Spleen (tissue), 11 donors: ENCODE measurements around the gene RCSD1. TPM values are rescaled to one million over a fixed set of nuclear protein-coding genes. Genes with fewer than 3 reads are reported as not detected.

Experiments used
- DNase-seq: peaks from one replicate; pipeline ENCODE4 v3.0.0-alpha.2; 2020
- H3K27ac ChIP-seq, 8 donors: fragments of 200-600 bp; sonication (generic) in 7 of 8; 1 replicate in 4 of 8; 2 replicates in 4 of 8; pipeline versions ENCODE4 v1.5.0 to v1.8.0; 2016 to 2021; ENCODE audit warnings: inconsistent platforms in 4 of 8, mild to moderate bottlenecking in 4 of 8, moderate library complexity in 1 of 8
- H3K27me3 ChIP-seq, 7 donors: fragments of 200-600 bp; sonication (generic) in 6 of 7; replicated peaks in 1 of 7; 1 replicate in 4 of 7; 2 replicates in 3 of 7; pipeline versions ENCODE4 v1.5.0 to v1.8.0; 2016 to 2021; ENCODE audit warnings: inconsistent platforms in 3 of 7, mild to moderate bottlenecking in 1 of 7
- H3K36me3 ChIP-seq, 6 donors: fragments of 200-600 bp; sonication (generic) in 5 of 6; 1 replicate in 4 of 6; 2 replicates in 2 of 6; pipeline versions ENCODE4 v1.5.0 to v1.8.0; 2016 to 2021; ENCODE audit warnings: inconsistent platforms in 2 of 6
- H3K4me1 ChIP-seq, 6 donors: fragments of 200-600 bp; sonication (generic) in 5 of 6; 1 replicate in 3 of 6; 2 replicates in 3 of 6; pipeline versions ENCODE4 v1.5.0 to v1.8.0; 2016 to 2021; ENCODE audit warnings: inconsistent platforms in 3 of 6
- H3K4me3 ChIP-seq, 8 donors: fragments of 200-600 bp; sonication (generic) in 7 of 8; 1 replicate in 4 of 8; 2 replicates in 4 of 8; pipeline versions ENCODE4 v1.5.0 to v1.8.0; 2016 to 2021; ENCODE audit warnings: inconsistent platforms in 4 of 8, mild to moderate bottlenecking in 4 of 8, moderate library complexity in 2 of 8
- H3K9me3 ChIP-seq, 8 donors: fragments of 200-600 bp; sonication (generic) in 7 of 8; 1 replicate in 4 of 8; 2 replicates in 4 of 8; pipeline versions ENCODE4 v1.5.0 to v1.8.0; 2016 to 2021; ENCODE audit warnings: inconsistent platforms in 4 of 8
- CTCF ChIP-seq, 11 experiments: fragments of 200-600 bp in 7 of 11; fragments of 450-650 bp in 4 of 11; sonication (generic) in 4 of 11; IDR thresholded peaks in 8 of 11; conservative IDR thresholded peaks in 3 of 11; 1 replicate in 7 of 11; 2 replicates in 4 of 11; pipeline versions ENCODE4 v1.4.0 to v1.8.0; 2016 to 2021; ENCODE audit warnings: antibody characterized with exemption in 11 of 11, inconsistent platforms in 4 of 11, mild to moderate bottlenecking in 1 of 11
- POLR2A ChIP-seq, 3 donors: fragments of 450-650 bp; IDR thresholded peaks; one replicate each; pipeline ENCODE4 v1.5.1; 2017; ENCODE audit warnings: antibody characterized with exemption in 3 of 3, mild to moderate bottlenecking in 1 of 3
- POLR2AphosphoS5 ChIP-seq, 3 donors: sonication (generic); formaldehyde crosslinking; IDR thresholded peaks; one replicate each; pipeline ENCODE4 v1.5.1; 2017; ENCODE audit warnings: antibody characterized with exemption in 3 of 3
- WGBS, 5 donors: extraction: QIAGEN DNeasy Blood & Tissue Kit in 3 of 5; methylation state at CpG; one replicate each; pipeline versions ENCODE4 v1.1.5 to v1.1.7; 2013 to 2018; 5-methylcytosine and 5-hydroxymethylcytosine counted together
- intact Hi-C: fragments of 100-400 bp; cut with DNase I; formaldehyde crosslinking; loops from one replicate; pipeline ENCODE4 v1.15.0; 2023; ENCODE audit warnings: low total_unique reads
- polyA plus RNA-seq, 3 donors: library from polyadenylated mRNA; stranded (reverse); fragments of 200-250 nt; gene quantifications; one replicate each; pipeline ENCODE4 v1.2.1, GENCODE V29; 2013
- total RNA-seq, 7 donors: library from RNA; depleted of rRNA in 3 of 7; stranded (reverse); fragments of >200 nt in 3 of 7; fragmentation: NEBNext Ultra II Directional in 4 of 7; extraction: Animal tissue kit (Norgen Biotek cat#: 25700) in 4 of 7; gene quantifications; one replicate each; pipeline versions ENCODE4 v1.1.0 to v1.2.1, GENCODE V29; 2016 to 2021
- donor health status: healthy with polysubstance abuse.
- donor health status: DM: no; HTN: no; CAD: no; lungs with moderate emphysema.
- donor health status: DM: no; HTN: no; CAD: no.
- donor health status: Bipolar disorder and iron deficiency.
- donor health status: healthy.
- donor health status: DM: no; HTN: no; CAD: no.
- donor health status: DM: yes; HTN: yes; CAD: no.

The RCSD1 gene
- total and polyA plus RNA-seq, 10 donors: 58.9 to 144 (median 107) TPM

- H3K27ac ChIP-seq: peak overlapping the region in 5 of 8 donors; percentile 20 to 64 (median 53)
- DNase-seq: no peak
- TF ChIP-seq POLR2A (IDR thresholded peaks at IDR 0.05) (no peak), POLR2AphosphoS5 (IDR thresholded peaks at IDR 0.05) (no peak), CTCF (IDR thresholded peaks at IDR 0.05 in 8 of 11, conservative IDR thresholded peaks at IDR 0.05 in 3 of 11) (no peak)
- intact Hi-C loops: no loop called here
- peaks cover 0 to 100% (median 33%) of the 10 kb centered on the region in 6 donors for H3K36me3 ChIP-seq
- H3K4me3 ChIP-seq: no peak overlapping the region
- H3K4me1 ChIP-seq: peaks cover 16 to 97% (median 57%) of the 10 kb centered on the region in 6 donors
- no peaks in the 10 kb centered on the region for H3K9me3 ChIP-seq
- no peaks in the 10 kb centered on the region for H3K27me3 ChIP-seq
- 82 to 93% (median 91%) methylated on average over 6 of the region's 6 CpGs for WGBS, 5 donors
These were observed 49.7 kb downstream of the RCSD1 start for GRCh38 chr1:167679714-167680113.

DNA sequence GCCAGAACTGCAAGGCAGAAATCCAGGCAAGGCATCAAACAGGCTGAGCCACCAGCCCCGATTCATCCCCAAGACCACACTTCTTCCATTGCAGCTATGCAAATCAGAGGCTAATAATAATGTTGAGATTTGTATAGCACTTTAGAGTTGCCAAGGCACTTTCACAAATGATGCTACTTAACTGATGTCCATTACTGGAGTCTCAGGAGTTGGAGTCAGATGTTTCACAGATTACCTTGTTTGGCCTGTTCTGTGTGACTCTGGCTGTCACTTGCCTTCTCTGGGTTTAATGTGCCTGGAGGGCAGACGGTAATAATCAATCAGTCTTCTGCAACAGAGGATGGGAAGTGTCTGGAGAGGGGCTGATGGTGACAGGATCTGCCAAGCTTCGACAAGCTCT, 51.0 kb downstream of the RCSD1 start:
- H3K27me3 ChIP-seq: no peaks in the 10 kb centered on the region
- TF ChIP-seq POLR2A (IDR thresholded peaks at IDR 0.05) (no peak), CTCF (IDR thresholded peaks at IDR 0.05 in 8 of 11, conservative IDR thresholded peaks at IDR 0.05 in 3 of 11) (no peak), POLR2AphosphoS5 (IDR thresholded peaks at IDR 0.05) (no peak)
- intact Hi-C loops: no loop called here
- H3K9me3 ChIP-seq: no peaks in the 10 kb centered on the region
- H3K4me1 ChIP-seq: peaks cover 13 to 97% (median 50%) of the 10 kb centered on the region in 6 donors
- DNase-seq: no peak
- peak overlapping the region in 3 of 8 donors; percentile 53 to 64 (median 55) for H3K27ac ChIP-seq
- peaks cover 0 to 100% (median 45%) of the 10 kb centered on the region in 6 donors for H3K36me3 ChIP-seq
- WGBS, 5 donors: 76 to 85% (median 78%) methylated on average over 3 of the region's 3 CpGs
- no peak overlapping the region for H3K4me3 ChIP-seq

DNA sequence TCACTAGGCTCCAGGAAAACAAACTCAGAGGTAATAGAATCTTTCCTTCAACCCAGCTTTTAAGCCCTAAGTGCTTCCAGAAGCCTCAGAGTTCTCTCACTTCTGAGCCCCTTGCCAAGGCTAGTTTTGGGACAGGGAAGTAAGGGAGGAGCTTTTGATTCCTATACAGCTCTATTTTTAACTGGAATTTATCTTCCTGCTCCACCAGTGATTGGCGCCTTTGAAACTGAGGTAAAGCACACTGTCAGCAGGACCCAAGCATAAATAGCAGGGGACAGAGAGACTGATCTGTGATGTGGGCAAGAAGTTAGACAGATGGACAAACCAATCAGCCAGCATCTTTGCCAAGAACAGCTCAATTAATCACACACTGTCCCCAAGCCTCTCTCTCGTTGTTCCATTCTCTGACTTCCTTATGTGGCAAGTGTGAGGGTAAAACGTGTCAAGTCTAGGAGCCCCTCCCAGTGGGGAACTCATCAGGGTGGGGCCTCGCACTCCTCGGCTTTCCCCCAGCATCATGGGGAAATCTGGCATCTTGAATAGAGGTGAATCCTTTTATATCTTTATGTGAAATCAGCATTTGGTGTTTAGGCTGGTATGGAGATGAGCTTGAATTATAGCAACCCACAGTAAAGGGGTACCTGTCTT, 51.5 kb downstream of the RCSD1 start:
- Histone ChIP-seq H3K27me3 (no peaks in the 10 kb centered on the region), H3K4me3 (no peak overlapping the region), H3K9me3 (no peaks in the 10 kb centered on the region), H3K27ac (peak overlapping the region in 3 of 8 donors; percentile 53 to 64 (median 55)), H3K36me3 (peaks cover 0 to 100% (median 51%) of the 10 kb centered on the region in 6 donors), H3K4me1 (peaks cover 7 to 97% (median 46%) of the 10 kb centered on the region in 6 donors)
- intact Hi-C loops: no loop called here
- 57 to 67% (median 61%) methylated on average over 5 of the region's 5 CpGs for WGBS, 5 donors
- TF ChIP-seq CTCF (IDR thresholded peaks at IDR 0.05 in 8 of 11, conservative IDR thresholded peaks at IDR 0.05 in 3 of 11): no peak
- peak in 1 of 3 donors; percentile 33 for TF ChIP-seq POLR2AphosphoS5 (IDR thresholded peaks at IDR 0.05)
- TF ChIP-seq POLR2A (IDR thresholded peaks at IDR 0.05): no peak
- no peak for DNase-seq

- TF ChIP-seq POLR2A (IDR thresholded peaks at IDR 0.05) (no peak), CTCF (IDR thresholded peaks at IDR 0.05 in 8 of 11, conservative IDR thresholded peaks at IDR 0.05 in 3 of 11) (no peak), POLR2AphosphoS5 (IDR thresholded peaks at IDR 0.05) (no peak)
- intact Hi-C loops: no loop called here
- no peak for DNase-seq
- Histone ChIP-seq H3K4me3 (no peak overlapping the region), H3K27me3 (no peaks in the 10 kb centered on the region), H3K36me3 (peaks cover 0 to 100% (median 53%) of the 10 kb centered on the region in 6 donors), H3K9me3 (no peaks in the 10 kb centered on the region), H3K4me1 (peaks cover 9 to 97% (median 45%) of the 10 kb centered on the region in 6 donors), H3K27ac (peak overlapping the region in 3 of 8 donors; percentile 9 to 55 (median 55))
- WGBS, 5 donors: 87 to 93% (median 92%) methylated on average over 6 of the region's 6 CpGs
These were observed 53.2 kb downstream of the RCSD1 start for GRCh38 chr1:167683226-167683625.
